ENCODE measurements around the gene AP4S1. TPM values are rescaled to one million over a fixed set of nuclear protein-coding genes. Genes with fewer than 3 reads are reported as not detected.

Gene AP4S1
- total and polyA plus RNA-seq, 4 donors, result 5.4 to 10.7 (median 7.3) TPM

DNA sequence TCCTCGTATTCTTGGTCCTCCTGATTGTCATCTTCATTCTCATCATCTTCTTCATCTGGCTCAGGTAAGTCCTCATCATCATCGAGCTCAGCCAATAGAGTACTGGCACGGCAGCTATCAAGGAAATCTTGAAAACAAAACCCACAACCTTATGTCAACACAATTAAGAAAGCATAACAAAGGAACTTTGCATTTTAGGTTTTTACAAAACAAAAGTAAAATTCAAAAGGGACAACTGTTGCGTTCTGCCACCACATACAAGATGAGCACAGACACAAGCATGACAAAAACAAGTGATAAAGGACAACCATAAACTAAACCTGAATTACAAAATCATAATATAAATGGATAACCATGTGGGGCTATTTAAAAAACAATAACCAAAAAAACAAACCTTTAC, 97.5 kb downstream of the AP4S1 start:
- Histone ChIP-seq H3K36me3 (ENCODE audit: control insufficient read depth in 4 of 4, insufficient read depth in 4 of 4, low read length in 4 of 4) (peaks cover 22 to 47% (median 32%) of the 10 kb centered on the region in 4 donors), H3K4me3 (no peak overlapping the region), H3K27ac (ENCODE audit: low read depth in 1 of 2, low read length in 1 of 2) (no peak overlapping the region), H3K27me3 (ENCODE audit: control insufficient read depth in 3 of 3, insufficient read depth in 3 of 3, low read length in 2 of 3) (no peaks in the 10 kb centered on the region), H3K9me3 (ENCODE audit: control insufficient read depth in 4 of 4, insufficient read depth in 3 of 4, low read length in 3 of 4) (peaks cover 0 to 2% (median 0%) of the 10 kb centered on the region in 4 donors), H3K4me1 (ENCODE audit: control insufficient read depth in 5 of 5, insufficient read depth in 5 of 5, low read length in 5 of 5) (no peaks in the 10 kb centered on the region), H3K9ac (ENCODE audit: insufficient read depth in 1 of 2, low read length in 2 of 2) (no peak overlapping the region)
- DNase-seq (no peak), ATAC-seq (ENCODE audit: insufficient read depth, low FRiP score) (no peak)
- 89 to 92% methylated on average over 4 of the region's 4 CpGs for whole genome bisulfite sequencing, 2 donors
- TF ChIP-seq, protein P1, sequence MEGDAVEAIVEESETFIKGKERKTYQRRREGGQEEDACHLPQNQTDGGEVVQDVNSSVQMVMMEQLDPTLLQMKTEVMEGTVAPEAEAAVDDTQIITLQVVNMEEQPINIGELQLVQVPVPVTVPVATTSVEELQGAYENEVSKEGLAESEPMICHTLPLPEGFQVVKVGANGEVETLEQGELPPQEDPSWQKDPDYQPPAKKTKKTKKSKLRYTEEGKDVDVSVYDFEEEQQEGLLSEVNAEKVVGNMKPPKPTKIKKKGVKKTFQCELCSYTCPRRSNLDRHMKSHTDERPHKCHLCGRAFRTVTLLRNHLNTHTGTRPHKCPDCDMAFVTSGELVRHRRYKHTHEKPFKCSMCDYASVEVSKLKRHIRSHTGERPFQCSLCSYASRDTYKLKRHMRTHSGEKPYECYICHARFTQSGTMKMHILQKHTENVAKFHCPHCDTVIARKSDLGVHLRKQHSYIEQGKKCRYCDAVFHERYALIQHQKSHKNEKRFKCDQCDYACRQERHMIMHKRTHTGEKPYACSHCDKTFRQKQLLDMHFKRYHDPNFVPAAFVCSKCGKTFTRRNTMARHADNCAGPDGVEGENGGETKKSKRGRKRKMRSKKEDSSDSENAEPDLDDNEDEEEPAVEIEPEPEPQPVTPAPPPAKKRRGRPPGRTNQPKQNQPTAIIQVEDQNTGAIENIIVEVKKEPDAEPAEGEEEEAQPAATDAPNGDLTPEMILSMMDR (IDR thresholded peaks at IDR 0.05; ENCODE audit: control extremely low read depth, extremely low read depth), result no peak

DNA sequence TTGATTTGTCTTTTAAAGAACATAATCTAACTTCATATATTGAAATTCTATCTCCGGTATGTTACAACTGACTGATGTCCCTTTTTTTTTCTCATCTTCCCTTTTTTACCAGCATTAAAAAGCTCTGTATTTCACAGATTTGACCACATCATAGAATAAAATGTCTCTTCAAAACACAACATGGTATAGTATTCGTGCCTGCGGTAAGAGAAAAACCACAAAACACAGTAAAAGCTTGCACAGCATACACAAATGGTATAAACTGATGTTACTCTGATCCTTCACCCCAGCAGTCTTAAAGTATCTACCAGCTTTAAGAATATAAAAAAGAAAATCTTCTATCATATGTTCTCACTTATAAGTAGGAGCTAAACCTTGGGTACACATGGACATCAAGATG, 98.7 kb downstream of the AP4S1 start:
- no peaks in the 10 kb centered on the region for H3K27me3 ChIP-seq (ENCODE audit: control insufficient read depth in 3 of 3, insufficient read depth in 3 of 3, low read length in 2 of 3)
- H3K9me3 ChIP-seq (ENCODE audit: control insufficient read depth in 4 of 4, insufficient read depth in 3 of 4, low read length in 3 of 4), result peaks cover 0 to 2% (median 0%) of the 10 kb centered on the region in 4 donors
- H3K36me3 ChIP-seq (ENCODE audit: control insufficient read depth in 4 of 4, insufficient read depth in 4 of 4, low read length in 4 of 4), result peaks cover 28 to 53% (median 37%) of the 10 kb centered on the region in 4 donors
- no peak overlapping the region for H3K4me3 ChIP-seq
- no peaks in the 10 kb centered on the region for H3K4me1 ChIP-seq (ENCODE audit: control insufficient read depth in 5 of 5, insufficient read depth in 5 of 5, low read length in 5 of 5)
- ATAC-seq (ENCODE audit: insufficient read depth, low FRiP score) (no peak), DNase-seq (no peak)
- TF ChIP-seq, protein P1 (IDR thresholded peaks at IDR 0.05; ENCODE audit: control extremely low read depth, extremely low read depth), result no peak
- WGBS, 2 donors, result 87 to 91% methylated on average over 3 of the region's 3 CpGs
- no peak overlapping the region for H3K9ac ChIP-seq (ENCODE audit: insufficient read depth in 1 of 2, low read length in 2 of 2)
- no peak overlapping the region for H3K27ac ChIP-seq (ENCODE audit: low read depth in 1 of 2, low read length in 1 of 2)

DNA sequence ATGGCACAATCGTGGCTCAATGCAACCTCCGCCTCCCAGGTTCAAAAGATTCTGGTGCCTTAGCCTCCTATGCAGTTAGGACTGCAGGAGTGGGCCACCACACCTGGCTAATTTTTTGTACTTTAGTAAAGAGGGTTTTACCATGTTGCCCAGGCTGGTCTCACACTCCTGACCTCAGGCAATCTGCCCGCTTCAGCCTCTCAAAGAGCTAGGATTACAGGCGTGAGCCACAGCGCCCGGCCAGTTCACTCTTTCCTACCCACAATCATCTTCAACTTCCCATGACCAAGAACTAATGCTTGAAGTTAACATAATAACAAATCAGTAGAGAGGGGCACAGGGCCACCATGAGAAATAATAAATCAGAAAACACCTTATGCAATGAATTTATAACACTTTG, 99.8 kb downstream of the AP4S1 start:
- peaks cover 28 to 51% (median 35%) of the 10 kb centered on the region in 4 donors for H3K36me3 ChIP-seq (ENCODE audit: control insufficient read depth in 4 of 4, insufficient read depth in 4 of 4, low read length in 4 of 4)
- H3K27me3 ChIP-seq (ENCODE audit: control insufficient read depth in 3 of 3, insufficient read depth in 3 of 3, low read length in 2 of 3), result no peaks in the 10 kb centered on the region
- no peak overlapping the region for H3K9ac ChIP-seq (ENCODE audit: insufficient read depth in 1 of 2, low read length in 2 of 2)
- H3K4me3 ChIP-seq, result no peak overlapping the region
- no peak overlapping the region for H3K27ac ChIP-seq (ENCODE audit: low read depth in 1 of 2, low read length in 1 of 2)
- peaks cover 0 to 2% (median 0%) of the 10 kb centered on the region in 4 donors for H3K9me3 ChIP-seq (ENCODE audit: control insufficient read depth in 4 of 4, insufficient read depth in 3 of 4, low read length in 3 of 4)
- 90 to 94% methylated on average over 5 to 6 of the region's 6 CpGs for WGBS, 2 donors
- DNase-seq (no peak), ATAC-seq (ENCODE audit: insufficient read depth, low FRiP score) (no peak)
- TF ChIP-seq, protein P1 (IDR thresholded peaks at IDR 0.05; ENCODE audit: control extremely low read depth, extremely low read depth), result no peak
- H3K4me1 ChIP-seq (ENCODE audit: control insufficient read depth in 5 of 5, insufficient read depth in 5 of 5, low read length in 5 of 5), result no peaks in the 10 kb centered on the region

DNA sequence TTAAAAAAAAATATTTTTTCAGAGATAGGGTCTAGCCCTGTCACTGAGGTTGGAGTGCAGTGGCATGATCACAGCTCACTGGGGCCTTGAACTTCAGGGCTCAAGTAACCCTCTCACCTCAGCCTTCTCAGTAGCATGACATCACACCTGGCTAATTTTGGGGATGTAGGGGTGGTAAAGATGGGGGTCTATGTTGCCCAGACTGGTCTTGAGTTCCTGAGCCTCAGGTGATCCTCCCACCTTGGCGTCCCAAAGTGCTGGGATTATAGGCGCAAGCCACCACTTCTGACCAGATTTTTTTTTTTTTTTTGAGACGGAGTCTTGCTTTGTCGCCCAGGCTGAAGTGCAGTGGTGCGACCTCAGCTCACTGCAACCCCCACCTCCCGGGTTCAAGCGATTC, 101.2 kb downstream of the AP4S1 start:
- Histone ChIP-seq H3K4me1 (ENCODE audit: control insufficient read depth in 5 of 5, insufficient read depth in 5 of 5, low read length in 5 of 5) (no peaks in the 10 kb centered on the region), H3K27ac (ENCODE audit: low read depth in 1 of 2, low read length in 1 of 2) (no peak overlapping the region), H3K4me3 (no peak overlapping the region), H3K9ac (ENCODE audit: insufficient read depth in 1 of 2, low read length in 2 of 2) (no peak overlapping the region), H3K9me3 (ENCODE audit: control insufficient read depth in 4 of 4, insufficient read depth in 3 of 4, low read length in 3 of 4) (peaks cover 0 to 2% (median 0%) of the 10 kb centered on the region in 4 donors), H3K36me3 (ENCODE audit: control insufficient read depth in 4 of 4, insufficient read depth in 4 of 4, low read length in 4 of 4) (peaks cover 20 to 46% (median 28%) of the 10 kb centered on the region in 4 donors), H3K27me3 (ENCODE audit: control insufficient read depth in 3 of 3, insufficient read depth in 3 of 3, low read length in 2 of 3) (no peaks in the 10 kb centered on the region)
- no peak for DNase-seq
- TF ChIP-seq, protein P1 (IDR thresholded peaks at IDR 0.05; ENCODE audit: control extremely low read depth, extremely low read depth), result no peak
- no peak for ATAC-seq (ENCODE audit: insufficient read depth, low FRiP score)
- WGBS, 2 donors, result 97 to 99% methylated on average over 7 of the region's 7 CpGs

All from lung (tissue), 12 donors.